NB4 (cell line): ENCODE results near the gene GREB1L.
"Not testable (repeated sequence)": the region's sequence is repeated elsewhere in the genome, so short reads cannot be mapped to it uniquely, and the experiment has no call there.

Experiments
- DNase-seq: peaks from one replicate; pipeline ENCODE4 v3.0.0; 2010; ENCODE audit warnings: low read depth
- H3K4me3 ChIP-seq: one replicate; pipeline ENCODE4 v1.5.1; 2011; ENCODE audit warnings: mild to moderate bottlenecking, low read depth, low read length, moderate library complexity
- MYC ChIP-seq: IDR thresholded peaks from 2 replicates; pipeline ENCODE4 v1.6.1; 2011; ENCODE audit warnings: low read depth, low read length
- POLR2A ChIP-seq: IDR thresholded peaks from 2 replicates; pipeline ENCODE4 v1.6.1; 2011; ENCODE audit warnings: mild to moderate bottlenecking; ENCODE audit not compliant: insufficient read length; ENCODE audit errors: extremely low read depth
- TF ChIP-seq, protein P1 (sequence below): IDR thresholded peaks from 2 replicates; pipeline ENCODE4 v1.6.1; 2011; ENCODE audit warnings: low read depth, low read length
- TF ChIP-seq, protein P2 (sequence below): IDR thresholded peaks from one replicate; pipeline ENCODE4 v1.5.1; 2012; ENCODE audit warnings: low read depth, low read length

The GREB1L gene

DNA sequence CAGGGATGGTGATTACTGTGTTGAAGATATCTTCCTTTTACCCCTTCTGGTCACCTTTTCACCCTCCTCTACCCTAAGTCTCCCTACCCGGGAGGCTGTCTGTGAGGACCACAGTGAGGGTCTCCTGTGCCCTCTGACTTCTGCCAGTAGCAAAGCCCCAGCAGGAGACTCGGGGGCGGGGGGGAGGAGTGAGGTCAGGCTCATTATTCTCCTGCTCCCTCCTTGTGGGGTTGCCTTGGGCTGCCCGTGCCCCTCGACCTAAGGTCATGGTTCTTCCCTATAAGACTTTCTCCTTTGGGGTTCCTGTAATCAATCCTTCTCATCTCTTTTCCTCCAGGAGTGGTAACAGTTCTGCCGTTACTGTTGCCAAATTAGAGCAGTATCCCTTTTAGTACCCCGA is 65.5 kb downstream of the GREB1L start:
- H3K4me3 ChIP-seq = no peak overlapping the region
- TF ChIP-seq, protein P1, sequence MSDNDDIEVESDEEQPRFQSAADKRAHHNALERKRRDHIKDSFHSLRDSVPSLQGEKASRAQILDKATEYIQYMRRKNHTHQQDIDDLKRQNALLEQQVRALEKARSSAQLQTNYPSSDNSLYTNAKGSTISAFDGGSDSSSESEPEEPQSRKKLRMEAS = no peak
- TF ChIP-seq MYC (no peak), POLR2A (no peak)
- TF ChIP-seq, protein P2, sequence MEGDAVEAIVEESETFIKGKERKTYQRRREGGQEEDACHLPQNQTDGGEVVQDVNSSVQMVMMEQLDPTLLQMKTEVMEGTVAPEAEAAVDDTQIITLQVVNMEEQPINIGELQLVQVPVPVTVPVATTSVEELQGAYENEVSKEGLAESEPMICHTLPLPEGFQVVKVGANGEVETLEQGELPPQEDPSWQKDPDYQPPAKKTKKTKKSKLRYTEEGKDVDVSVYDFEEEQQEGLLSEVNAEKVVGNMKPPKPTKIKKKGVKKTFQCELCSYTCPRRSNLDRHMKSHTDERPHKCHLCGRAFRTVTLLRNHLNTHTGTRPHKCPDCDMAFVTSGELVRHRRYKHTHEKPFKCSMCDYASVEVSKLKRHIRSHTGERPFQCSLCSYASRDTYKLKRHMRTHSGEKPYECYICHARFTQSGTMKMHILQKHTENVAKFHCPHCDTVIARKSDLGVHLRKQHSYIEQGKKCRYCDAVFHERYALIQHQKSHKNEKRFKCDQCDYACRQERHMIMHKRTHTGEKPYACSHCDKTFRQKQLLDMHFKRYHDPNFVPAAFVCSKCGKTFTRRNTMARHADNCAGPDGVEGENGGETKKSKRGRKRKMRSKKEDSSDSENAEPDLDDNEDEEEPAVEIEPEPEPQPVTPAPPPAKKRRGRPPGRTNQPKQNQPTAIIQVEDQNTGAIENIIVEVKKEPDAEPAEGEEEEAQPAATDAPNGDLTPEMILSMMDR = no peak

DNA sequence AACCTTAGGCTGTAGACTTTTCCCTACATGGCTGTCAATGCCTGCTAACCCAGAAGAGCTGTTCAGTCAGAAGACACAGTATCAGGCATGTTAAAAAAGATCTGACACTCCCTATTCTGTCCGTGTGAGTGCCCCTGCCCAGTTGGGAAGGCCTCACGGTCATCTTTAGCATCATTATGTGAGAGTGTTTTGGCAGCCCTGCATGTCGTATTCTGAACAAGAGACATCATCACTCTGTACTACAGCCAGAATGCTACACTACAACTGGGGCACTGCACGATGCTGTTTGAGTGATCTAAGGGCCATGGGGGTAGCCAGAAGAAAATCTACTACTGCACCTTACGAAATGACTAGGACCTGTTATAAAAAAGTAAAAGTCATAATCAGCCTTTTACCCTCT is 67.2 kb downstream of the GREB1L start:
- no peak for TF ChIP-seq MYC
- TF ChIP-seq, protein P2 = no peak
- no peak for TF ChIP-seq POLR2A
- TF ChIP-seq, protein P1 = no peak
- DNase-seq = no peak
- no peak overlapping the region for H3K4me3 ChIP-seq

More for the DNA sequence above, 65.5 kb downstream of the GREB1L start:
- DNase-seq = no peak

DNA sequence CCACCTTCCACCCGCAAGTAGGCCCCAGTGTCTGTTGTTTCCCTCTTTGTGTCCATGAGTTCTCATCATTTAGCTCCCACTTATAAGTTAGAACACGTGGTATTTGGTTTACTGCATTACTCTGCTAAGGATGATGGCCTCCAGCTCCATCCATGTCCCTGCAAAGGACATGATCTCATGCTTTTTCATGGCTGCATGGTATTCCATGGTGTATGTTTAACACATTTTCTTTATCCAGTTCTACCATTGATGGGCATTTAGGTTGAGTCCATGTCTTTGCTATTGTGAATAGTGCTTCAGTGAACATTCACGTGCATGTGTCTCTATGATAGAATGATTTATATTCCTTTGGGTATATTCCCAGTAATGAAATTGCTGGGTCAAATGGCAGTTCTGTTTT is 69.9 kb downstream of the GREB1L start:
- DNase-seq, H3K4me3 ChIP-seq: not testable (repeated sequence)

GRCh38 chr18:21313576-21313975 is 71.5 kb downstream of the GREB1L start:
- H3K4me3 ChIP-seq = no peak overlapping the region
- DNase-seq = no peak
- TF ChIP-seq, protein P2 = no peak
- TF ChIP-seq POLR2A (no peak), MYC (no peak)
- TF ChIP-seq, protein P1 = no peak

DNA sequence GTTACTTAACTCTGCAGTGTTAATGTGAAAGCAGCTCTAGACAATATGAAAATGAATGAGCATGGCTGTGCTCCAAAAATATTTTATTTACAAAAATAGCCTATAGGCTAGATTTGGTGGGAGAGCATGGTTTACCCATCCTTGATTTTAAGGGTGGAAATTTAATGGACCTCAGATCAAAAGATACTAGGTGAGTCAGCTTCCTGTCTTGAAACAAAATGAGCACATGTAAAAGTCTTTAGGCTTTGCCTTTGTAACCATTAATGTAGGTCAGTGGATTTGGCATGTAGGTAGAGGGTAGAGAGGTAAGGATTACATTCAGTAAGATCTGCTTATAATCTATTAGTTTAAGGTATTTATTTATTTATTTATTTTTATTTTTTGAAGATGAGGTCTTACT is 72.7 kb downstream of the GREB1L start:
- no peak for DNase-seq
- no peak overlapping the region for H3K4me3 ChIP-seq
- TF ChIP-seq POLR2A (no peak), MYC (no peak)
- TF ChIP-seq, protein P2 = no peak
- TF ChIP-seq, protein P1 = no peak

GRCh38 chr18:21315126-21315525 is 73.1 kb downstream of the GREB1L start:
- H3K4me3 ChIP-seq, DNase-seq: not testable (repeated sequence)

DNA sequence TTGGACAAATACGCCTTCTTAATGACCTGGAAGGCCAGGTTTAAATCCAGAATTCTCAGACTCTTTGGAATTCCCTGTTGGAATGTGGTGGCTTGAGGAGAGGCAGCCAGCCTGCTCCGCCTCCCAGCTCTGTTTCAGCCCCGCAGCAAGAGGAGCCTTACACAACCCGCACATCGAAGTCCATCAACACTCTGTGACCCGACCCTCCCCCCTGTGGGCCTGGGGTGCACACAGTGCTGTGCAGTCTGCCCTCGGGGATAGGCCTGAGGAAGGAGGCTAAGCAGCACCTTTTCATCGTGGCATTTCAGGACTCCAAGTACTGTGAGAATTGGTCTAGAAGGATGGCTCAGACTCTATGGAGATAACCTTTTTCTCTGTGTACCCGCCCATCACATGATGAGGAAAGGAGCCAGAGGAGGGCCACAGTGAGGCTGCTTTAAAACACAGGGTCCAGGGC is 73.7 kb downstream of the GREB1L start:
- TF ChIP-seq POLR2A = no peak
- TF ChIP-seq MYC = no peak
- TF ChIP-seq, protein P1 = no peak
- TF ChIP-seq, protein P2 = no peak
- no peak for DNase-seq

More for the DNA sequence above, 73.7 kb downstream of the GREB1L start:
- no peak overlapping the region for H3K4me3 ChIP-seq
